NCI-H1694 treated with DMSO at 0.1 percent for 48 hours (cell line): ENCODE results near the gene TRAM2.

Source experiments
- DNase-seq: peaks from one replicate; lab custom pipeline; 2025; lab: John Stamatoyannopoulos, UW

Gene TRAM2

GRCh38 chr6:52566853-52567279 lies 10.0 kb downstream of the TRAM2 start:
- DNase-seq = no peak

DNA sequence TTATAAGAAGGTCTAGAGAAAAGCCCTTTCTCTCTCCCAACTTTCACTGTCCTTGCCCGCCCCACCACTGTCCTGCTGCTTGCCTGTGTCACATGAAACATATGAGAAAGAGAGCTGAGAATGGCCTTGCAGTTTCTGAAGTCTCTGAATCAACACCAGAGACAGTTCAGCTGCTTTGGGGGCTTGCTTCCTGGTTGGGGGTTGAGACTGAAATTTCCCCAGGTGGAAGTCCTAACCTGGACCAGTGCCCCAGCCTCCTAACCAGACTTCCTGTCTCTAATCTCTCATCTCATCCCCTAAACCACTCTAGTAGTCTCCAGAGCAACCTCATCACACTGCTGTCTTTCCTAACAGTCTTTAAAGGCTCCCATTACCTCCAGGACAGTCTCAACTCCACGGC lies 10.7 kb downstream of the TRAM2 start:
- DNase-seq = no peak

- no peak for DNase-seq
Measured at GRCh38 chr6:52564856-52565255, 12.0 kb downstream of the TRAM2 start.

DNA sequence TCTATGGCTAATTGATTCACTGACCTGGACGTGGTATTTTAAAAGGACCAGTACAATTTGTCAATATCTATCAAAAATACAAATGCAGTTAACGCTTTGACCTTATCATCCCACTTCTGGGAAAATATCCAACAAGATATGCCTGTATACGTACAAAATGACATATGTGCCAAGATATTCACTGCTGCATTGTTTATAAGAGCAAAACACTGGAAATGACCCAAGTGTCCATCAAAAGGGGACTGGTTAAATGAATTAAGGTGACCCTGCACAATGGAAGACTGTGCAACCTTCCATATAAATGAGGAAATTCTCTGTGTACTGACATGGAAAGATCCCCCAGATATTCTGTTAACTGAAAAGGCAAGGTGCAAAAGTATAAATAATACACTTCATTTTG lies 13.9 kb downstream of the TRAM2 start:
- no peak for DNase-seq

DNA sequence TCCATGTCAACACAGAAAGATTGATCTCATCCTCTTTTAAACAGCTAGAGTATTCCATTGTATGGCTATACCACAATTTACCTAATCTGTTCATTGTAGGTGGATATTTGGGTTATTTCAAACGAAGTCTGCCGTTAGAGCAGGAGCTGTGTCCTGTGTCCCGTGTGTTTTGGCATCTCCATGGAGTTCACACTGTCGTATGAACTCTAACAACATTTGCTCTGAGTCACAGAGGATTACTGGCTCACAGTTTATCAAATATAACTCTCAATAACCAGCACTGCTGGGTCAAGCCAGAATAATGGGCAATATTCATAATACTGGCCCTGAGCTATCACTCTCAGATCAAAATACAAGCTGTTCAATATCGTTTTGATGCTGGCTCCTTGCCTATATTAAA lies 16.4 kb downstream of the TRAM2 start:
- no peak for DNase-seq

DNA sequence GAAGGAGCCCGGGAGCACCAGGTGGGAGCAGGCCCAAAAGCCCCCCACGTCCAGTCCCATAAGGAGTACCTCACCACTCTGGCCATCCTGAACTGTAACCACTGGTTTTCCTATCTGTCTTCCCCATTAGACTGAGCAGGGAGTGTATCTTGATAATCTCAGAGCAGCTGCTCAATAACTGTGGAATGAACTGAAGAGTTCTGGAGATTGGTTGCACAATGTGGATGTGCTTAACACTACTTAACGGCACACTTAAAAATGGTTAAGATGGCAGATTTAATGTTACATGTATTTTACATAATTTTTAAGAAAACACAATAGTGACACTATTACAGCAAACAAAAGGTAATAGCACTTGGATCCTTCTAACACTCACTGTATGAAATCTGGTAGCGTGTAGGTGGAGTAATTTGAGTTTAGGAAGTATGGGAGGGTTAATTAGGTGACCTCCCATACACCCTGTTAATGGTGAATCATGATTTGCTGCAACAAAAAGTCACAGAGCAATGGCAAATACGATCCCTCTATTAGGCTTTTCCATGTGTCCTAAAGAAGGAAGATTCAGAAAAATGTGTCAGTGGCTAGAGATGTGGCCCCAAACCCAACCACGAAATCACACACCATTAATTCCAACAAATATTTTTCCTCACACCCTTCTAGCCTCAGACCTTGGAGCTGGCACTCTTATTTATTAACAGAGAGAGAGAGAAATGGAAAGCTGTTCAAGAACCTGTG lies 18.4 kb downstream of the TRAM2 start:
- no peak for DNase-seq

DNA sequence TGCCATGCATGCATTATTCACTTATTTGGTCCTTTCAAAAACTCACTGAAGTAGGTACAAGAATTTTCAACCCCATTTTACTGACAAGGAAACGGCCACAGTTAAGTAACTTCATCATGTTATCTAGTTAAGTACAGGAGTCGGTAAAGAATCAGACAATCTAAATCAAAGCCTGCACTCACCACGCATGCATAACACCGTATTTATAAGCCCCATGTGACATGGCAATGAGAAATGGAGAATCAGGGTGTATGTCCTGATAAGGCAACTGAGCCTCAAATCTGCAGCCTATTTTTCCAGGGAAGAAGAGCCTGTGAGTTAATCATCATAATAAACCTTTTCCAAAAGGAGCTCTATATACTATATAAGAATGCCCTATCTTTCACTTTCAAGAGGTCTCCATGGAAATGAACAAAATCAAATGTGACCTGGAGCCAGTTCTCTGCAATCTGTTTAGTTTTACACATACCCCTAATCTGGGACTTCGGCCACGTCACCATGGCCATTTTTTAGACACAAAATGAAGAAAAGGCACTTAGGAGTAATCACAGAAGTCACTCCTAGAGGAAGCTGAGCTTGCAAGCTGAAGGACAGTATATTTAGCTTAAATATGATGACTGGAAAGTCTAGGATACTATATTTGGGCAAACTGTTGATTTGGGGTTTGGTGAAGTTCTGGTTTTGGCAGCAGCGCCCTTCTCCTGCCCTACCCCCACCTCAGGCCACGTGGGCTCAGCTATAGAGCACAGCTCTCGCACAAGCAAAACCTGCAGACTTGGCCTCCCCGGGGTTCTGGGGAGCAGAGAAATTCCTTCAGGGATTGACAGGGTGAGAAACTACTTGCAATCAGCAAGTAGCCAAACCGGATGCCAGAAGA lies 19.2 kb downstream of the TRAM2 start:
- DNase-seq = no peak

DNA sequence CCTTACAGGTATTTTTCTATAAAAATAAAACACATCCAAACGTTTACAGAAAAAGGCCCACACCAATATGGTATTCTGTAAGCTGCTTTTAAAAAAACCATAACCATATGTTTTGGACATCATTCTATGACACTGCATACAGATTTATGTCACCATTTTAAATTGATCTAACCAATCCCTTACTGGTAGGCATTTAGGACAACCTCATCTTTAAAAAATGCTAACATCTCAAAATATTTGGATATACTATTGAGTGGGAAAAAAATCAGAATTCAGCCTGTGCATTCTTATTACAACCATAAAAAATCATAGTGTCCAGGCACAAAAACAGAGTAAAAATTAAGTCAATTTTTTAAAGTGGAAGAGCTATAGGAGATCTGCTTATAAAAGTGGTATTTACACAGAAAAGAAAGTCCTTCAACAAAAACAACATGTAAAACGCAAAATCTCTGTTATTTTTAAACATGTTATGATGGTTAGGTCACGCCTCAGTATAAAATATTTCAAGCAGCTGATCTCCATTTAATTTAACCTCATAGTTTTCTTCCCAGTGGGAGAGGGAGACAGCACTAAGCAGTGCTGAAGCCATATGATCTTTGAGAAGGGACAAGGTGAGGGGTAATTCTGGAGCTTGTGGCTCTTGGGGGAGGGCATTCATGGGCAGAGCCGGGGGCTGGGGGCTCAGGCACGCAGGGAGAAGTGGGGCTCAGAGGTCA lies 21.2 kb downstream of the TRAM2 start:
- DNase-seq = no peak

DNA sequence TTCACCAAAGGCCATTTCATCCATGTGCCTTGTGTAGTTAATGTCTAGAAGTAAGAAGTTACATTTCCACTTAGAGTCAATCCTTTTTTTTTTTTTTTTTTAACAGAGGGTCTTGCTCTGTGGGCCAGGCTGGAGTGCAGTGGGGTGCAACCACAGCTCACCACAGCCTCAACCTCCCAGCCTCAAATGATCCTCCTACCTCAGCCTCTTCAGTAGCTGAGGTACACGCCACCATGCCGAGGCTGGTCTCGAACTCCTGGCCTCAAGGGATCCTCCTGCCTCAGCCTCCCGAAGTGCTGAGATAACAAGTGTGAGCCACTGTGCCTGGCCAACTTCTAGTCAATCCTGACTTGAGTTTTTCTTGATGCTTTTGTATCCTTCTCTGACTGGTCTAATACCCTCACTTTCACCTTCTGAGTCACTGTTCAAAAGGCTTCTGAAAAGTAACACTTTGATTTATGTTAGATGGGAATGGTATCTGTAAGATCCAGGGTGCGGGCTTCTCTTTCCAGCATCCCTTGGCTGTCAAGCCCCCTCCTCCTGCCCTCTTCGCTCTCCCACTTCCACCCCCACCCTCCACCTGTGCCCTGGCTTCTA lies 22.1 kb downstream of the TRAM2 start:
- no peak for DNase-seq

GRCh38 chr6:52553719-52554118 lies 23.1 kb downstream of the TRAM2 start:
- DNase-seq = no peak

DNA sequence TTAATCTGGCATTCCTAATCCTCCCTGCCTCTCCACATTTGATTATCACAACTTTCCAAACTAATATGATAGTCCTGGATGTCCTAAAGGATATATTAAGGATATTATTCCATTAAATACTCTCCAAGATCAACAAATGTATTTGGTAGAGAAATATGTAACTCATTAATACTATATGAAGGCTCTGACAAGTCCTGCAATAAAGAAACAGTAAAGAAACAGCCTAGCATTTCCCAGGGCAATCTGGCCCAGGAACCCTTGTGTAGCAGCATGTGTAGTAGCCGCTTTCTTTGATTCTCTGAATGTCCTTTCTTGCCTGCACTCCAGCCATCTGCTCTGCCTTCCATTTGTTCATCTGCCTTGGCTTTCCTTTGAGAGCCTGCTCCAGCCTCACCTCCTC lies 23.7 kb downstream of the TRAM2 start:
- no peak for DNase-seq

- no peak for DNase-seq
Measured at GRCh38 chr6:52552278-52552643, 24.6 kb downstream of the TRAM2 start.

DNA sequence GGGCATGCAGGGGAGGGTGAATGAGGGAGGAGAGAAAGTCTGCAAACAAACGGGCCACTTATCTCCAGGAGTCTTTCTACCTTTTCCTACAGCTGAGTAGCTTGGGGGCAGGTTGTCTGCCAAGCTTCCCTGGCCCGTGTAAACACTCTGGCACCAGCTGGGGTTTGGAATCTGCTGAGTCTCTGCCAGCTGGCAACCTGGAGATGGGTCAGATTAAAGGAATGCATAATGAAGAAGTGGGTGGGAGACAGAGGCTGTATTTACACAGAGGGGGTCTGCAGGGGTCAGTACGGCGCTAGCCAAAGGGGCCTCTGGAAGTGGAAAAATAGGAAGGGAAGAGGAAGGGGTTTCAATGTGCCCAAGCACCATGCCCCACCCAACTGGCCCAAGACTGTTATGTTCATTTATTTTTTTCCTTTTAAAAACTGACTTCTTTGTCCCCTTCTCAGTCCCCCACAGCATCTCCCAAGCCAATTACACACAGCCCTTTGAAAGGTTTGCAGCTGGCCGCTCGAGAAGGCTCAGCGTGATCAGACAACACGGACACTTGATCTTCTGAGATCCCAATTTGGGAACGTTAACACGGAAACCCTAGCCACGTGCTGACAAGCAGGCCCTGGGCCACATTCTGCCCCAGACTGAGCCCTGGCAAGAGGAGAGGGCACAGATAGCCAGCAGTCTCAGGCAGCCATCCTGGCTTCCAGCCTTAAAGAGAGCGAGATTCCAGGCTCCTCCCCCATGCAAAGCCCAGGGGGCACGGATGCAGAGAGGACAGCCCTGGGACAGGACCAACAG lies 25.2 kb downstream of the TRAM2 start:
- DNase-seq = no peak

DNA sequence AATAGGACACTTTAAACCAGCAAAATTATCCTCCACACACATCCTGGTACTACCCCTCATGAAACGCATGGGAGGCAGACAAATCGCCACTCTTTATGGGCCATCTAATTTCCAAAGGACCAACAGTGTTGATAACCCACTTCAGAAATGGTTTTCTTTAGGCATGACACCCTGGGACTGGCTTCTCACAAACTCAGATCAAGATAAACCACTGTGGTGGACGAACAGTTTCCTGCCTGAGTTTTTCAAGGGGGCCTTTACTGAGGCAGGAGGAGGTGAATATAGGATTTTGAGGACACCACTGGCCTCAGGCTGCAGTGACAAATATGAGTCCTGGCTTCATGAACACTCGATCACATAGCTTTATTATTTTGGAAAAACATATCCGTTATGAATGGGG lies 26.0 kb downstream of the TRAM2 start:
- DNase-seq = no peak

DNA sequence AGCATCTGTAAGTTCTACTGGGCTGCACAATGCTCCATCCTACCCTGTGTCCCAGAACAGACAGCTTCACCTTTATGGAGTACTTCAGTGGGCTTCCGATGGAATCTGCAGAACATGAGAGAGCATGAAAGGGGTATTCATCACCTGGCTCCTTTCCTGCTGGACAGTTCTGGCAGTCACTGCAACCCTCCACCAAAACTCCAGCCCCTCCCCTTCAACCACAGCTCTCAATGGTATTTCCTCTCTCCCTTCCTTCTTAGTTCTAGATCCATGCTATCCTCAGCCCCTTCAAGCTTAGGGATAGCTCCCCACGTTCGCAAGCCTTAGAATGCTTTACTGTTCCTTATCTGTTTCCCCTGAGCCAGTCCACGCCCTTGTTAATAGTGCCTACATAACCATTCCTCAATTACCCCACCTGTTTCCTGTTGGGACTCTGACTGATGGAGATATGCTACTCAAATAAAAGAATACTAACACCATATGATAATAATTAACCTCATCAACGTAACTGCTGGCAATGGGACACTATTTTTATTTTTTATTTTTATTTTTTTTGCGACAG lies 26.8 kb downstream of the TRAM2 start:
- no peak for DNase-seq

DNA sequence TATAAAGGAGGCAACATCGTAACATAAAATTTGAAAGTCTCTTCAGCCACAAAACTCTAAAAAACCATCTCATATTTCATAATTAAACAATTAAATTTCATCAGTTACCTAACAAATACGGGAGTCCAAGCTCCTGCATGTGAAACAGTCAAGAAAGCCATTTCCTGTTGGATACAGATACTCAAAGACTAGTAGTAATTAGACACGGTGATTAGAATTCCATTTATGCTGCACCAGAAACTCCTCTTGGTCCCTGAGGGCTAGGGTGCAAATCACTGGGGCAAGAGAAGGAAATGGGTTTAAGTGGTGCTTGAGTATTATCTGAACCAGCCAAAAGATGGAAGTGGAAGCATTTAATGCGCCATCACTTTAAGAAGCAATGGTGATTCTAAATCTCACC lies 27.4 kb downstream of the TRAM2 start:
- DNase-seq = no peak

GRCh38 chr6:52548999-52549398 lies 27.9 kb downstream of the TRAM2 start:
- no peak for DNase-seq

GRCh38 chr6:52548353-52548713 lies 28.5 kb downstream of the TRAM2 start:
- no peak for DNase-seq

DNA sequence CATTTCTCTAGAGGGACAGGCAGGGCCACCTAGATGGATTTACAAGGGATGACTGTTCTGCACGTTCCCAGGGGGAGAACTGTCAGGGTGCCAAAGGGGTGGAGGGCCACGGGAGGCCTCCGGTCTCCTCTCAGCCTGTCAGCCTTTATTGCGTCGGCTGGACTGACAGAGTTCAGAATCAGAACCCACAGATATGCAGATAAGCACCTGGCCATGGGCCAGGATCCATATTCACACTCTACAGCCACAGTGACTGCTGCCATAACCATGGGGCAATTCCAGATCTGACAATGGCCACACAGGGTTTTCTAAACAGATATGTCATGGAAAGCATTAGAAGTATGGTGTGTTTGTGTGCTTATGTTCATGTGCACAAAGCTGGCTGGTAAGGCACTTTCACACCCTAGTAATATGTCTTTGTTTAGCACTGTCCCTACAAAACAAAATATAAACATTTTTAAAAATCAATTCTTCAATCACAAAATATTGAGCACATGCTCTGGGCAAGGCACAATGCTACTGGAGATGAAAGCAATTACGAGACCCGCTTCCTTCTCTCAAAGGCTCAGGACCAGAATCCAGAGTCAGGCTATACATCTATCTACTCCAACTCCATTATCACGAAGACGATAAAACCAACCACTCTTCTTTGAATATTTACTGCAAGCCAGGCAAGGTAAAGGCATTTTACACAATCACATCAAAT lies 29.1 kb downstream of the TRAM2 start:
- no peak for DNase-seq

DNA sequence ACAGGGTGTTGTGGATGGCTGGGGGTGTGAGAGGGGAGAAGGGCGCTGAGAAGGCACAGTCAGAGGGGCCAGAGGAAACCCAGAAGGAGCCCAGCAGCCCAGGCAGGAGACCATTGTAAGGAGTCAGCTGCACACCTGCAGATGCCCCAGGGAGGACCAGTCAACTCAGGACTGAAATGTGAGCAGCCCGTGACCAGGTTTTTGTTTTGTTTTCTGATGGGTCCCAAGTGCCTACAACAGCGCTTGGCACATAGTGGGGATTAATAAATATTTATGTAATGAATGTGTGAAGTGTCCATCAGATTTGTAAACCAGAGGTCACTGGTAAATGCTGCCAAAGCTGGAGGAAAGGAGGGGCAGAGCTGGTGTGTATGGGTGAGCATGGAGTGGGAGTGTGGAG lies 30.2 kb downstream of the TRAM2 start:
- DNase-seq = no peak

- DNase-seq = no peak
Measured at GRCh38 chr6:52546192-52546591, 30.7 kb downstream of the TRAM2 start.
